Psoas muscle (tissue), 8 donors: ENCODE data around the gene HEMGN. TPM values are rescaled to one million over a fixed set of nuclear protein-coding genes. Genes with fewer than 3 reads are reported as not detected.

Source experiments
- ATAC-seq, 4 donors: fragments of 200-7000 bp; cut with Tn5 transposase; one replicate each; pipeline ENCODE4 v1.9.1; 2020; ENCODE audit warnings: moderate library complexity in 3 of 4, mild to moderate bottlenecking in 2 of 4
- DNase-seq, 2 donors: peaks; one replicate each; pipeline ENCODE4 v3.0.0-alpha.2; 2020
- H3K27ac ChIP-seq: fragments of 200-600 bp; one replicate; pipeline ENCODE4 v1.8.0; 2022
- H3K27me3 ChIP-seq, 3 donors: fragments of 200-600 bp in 1 of 3; one replicate each; pipeline versions ENCODE4 v1.6.1 to v1.8.0; 2013 to 2022; ENCODE audit warnings: low read length in 2 of 3, mild to moderate bottlenecking in 2 of 3, moderate library complexity in 1 of 3; ENCODE audit not compliant: insufficient read depth in 3 of 3
- H3K36me3 ChIP-seq, 2 donors: fragments of 200-600 bp in 1 of 2; one replicate each; pipeline versions ENCODE4 v1.6.1 to v1.8.0; 2013 to 2022; ENCODE audit warnings: low read depth in 1 of 2, mild to moderate bottlenecking in 1 of 2, moderate library complexity in 1 of 2; ENCODE audit not compliant: insufficient read depth in 1 of 2
- H3K4me1 ChIP-seq: fragments of 200-600 bp; one replicate; pipeline ENCODE4 v1.8.0; 2022
- H3K4me3 ChIP-seq: fragments of 200-600 bp; one replicate; pipeline ENCODE4 v1.8.0; 2022; ENCODE audit warnings: mild to moderate bottlenecking
- H3K9me3 ChIP-seq: fragments of 200-600 bp; one replicate; pipeline ENCODE4 v1.8.0; 2022
- WGBS, 3 donors: extraction: QIAGEN DNeasy Blood & Tissue Kit; methylation state at CpG; one replicate each; pipeline versions ENCODE4 v1.1.6 to v1.1.7; 2013; 5-methylcytosine and 5-hydroxymethylcytosine counted together
- intact Hi-C, 2 donors: fragments of 100-400 bp; cut with DNase I; formaldehyde crosslinking; loops; one replicate each; pipeline versions ENCODE4 v1.11.0 to v1.14.2; 2022
- polyA plus RNA-seq, 3 donors: library from polyadenylated mRNA; stranded (reverse); fragments of 200-250 nt; gene quantifications; one replicate each; pipeline ENCODE4 v1.2.3, GENCODE V29; 2013
- total RNA-seq, 4 donors: library from RNA; stranded (reverse); fragmentation: NEBNext Ultra II Directional in 2 of 4; extraction: Animal tissue kit (Norgen Biotek cat#: 25700) in 2 of 4; gene quantifications; one replicate each; pipeline versions ENCODE4 v1.2.1 to v1.2.4, GENCODE V29; 2021 to 2023
- TF ChIP-seq, protein P1 (sequence below): fragments of 200-600 bp; IDR thresholded peaks from one replicate; pipeline ENCODE4 v1.8.0; 2022; ENCODE audit warnings: antibody characterized with exemption
- donor health status: healthy with polysubstance abuse.
- donor health status: DM: no; HTN: no; CAD: no; lungs with moderate emphysema.
- donor health status: Bipolar disorder and iron deficiency.
- donor health status: healthy.
- donor health status: DM: yes; HTN: yes; CAD: no.
- donor health status: DM: no; HTN: no; CAD: no.
- donor health status: DM: no; HTN: no; CAD: no.
- donor health status: DM: yes; HTN: yes; CAD: no.

Gene HEMGN
- total and polyA plus RNA-seq, 7 donors, result 0.71 TPM; not detected in 6

GRCh38 chr9:97911970-97912369 is 26.0 kb downstream of the HEMGN start:
- 95 to 97% (median 95%) methylated on average over 1 of the region's 1 CpG for WGBS, 3 donors
- Histone ChIP-seq H3K27ac (no peak overlapping the region), H3K4me3 (no peak overlapping the region), H3K27me3 (no peaks in the 10 kb centered on the region), H3K36me3 (peaks cover 22 to 88% of the 10 kb centered on the region in 2 donors), H3K9me3 (no peaks in the 10 kb centered on the region), H3K4me1 (peaks cover 2% of the 10 kb centered on the region)
- no peak for ATAC-seq
- DNase-seq, result no peak
- TF ChIP-seq, protein P1, sequence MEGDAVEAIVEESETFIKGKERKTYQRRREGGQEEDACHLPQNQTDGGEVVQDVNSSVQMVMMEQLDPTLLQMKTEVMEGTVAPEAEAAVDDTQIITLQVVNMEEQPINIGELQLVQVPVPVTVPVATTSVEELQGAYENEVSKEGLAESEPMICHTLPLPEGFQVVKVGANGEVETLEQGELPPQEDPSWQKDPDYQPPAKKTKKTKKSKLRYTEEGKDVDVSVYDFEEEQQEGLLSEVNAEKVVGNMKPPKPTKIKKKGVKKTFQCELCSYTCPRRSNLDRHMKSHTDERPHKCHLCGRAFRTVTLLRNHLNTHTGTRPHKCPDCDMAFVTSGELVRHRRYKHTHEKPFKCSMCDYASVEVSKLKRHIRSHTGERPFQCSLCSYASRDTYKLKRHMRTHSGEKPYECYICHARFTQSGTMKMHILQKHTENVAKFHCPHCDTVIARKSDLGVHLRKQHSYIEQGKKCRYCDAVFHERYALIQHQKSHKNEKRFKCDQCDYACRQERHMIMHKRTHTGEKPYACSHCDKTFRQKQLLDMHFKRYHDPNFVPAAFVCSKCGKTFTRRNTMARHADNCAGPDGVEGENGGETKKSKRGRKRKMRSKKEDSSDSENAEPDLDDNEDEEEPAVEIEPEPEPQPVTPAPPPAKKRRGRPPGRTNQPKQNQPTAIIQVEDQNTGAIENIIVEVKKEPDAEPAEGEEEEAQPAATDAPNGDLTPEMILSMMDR, result no peak
- intact Hi-C loops, result loop anchor here in 1 of 2 donors (10.0 kb wide), 1 partner anchor 497 kb away; the partner anchor contains the start of gene TDRD7

DNA sequence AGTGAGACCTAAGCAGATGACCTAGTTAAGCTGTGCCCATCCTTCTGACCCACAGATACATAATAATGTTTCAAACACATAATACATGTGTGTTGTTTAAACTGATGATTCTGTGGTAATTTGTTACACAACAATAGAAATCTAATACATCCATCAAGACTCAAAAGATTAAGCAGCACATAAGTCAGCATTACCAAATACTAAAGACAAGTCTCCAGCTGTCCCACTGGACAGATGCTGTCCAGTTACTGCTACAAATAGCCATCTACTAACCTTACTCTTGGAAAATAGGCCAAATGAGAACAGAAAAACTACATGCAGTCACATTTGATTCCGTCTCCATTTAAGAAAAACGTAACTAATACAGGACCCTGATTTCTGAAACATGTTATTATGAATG is 26.4 kb downstream of the HEMGN start:
- peak in 3 of 4 donors; percentile 50 to 71 (median 57) for ATAC-seq
- Histone ChIP-seq H3K36me3 (peaks cover 22 to 88% of the 10 kb centered on the region in 2 donors), H3K27ac (no peak overlapping the region)

GRCh38 chr9:97910357-97910756 is 27.6 kb downstream of the HEMGN start:
- H3K4me1 ChIP-seq, result peaks cover 9% of the 10 kb centered on the region
- no peak overlapping the region for H3K27ac ChIP-seq
- TF ChIP-seq, protein P1, result no peak
- H3K4me3 ChIP-seq, result no peak overlapping the region
- ATAC-seq (no peak), DNase-seq (no peak)
- H3K36me3 ChIP-seq, result peaks cover 15 to 80% of the 10 kb centered on the region in 2 donors
- intact Hi-C loops, result loop anchor here in 1 of 2 donors (10.0 kb wide), 1 partner anchor 496 kb away; the partner anchor contains the start of gene TDRD7
- H3K9me3 ChIP-seq, result no peaks in the 10 kb centered on the region
- no peaks in the 10 kb centered on the region for H3K27me3 ChIP-seq
- 89 to 95% (median 94%) methylated on average over 6 of the region's 6 CpGs for WGBS, 3 donors

More for the DNA sequence above, 26.4 kb downstream of the HEMGN start:
- DNase-seq, result no peak
- 91 to 92% (median 92%) methylated on average over 2 of the region's 2 CpGs for WGBS, 3 donors
- Histone ChIP-seq H3K4me3 (no peak overlapping the region), H3K27me3 (no peaks in the 10 kb centered on the region), H3K9me3 (no peaks in the 10 kb centered on the region), H3K4me1 (peaks cover 2% of the 10 kb centered on the region)
- intact Hi-C loops, result loop anchor here in 1 of 2 donors (10.0 kb wide), 1 partner anchor 497 kb away; the partner anchor contains the start of gene TDRD7
- TF ChIP-seq, protein P1, result no peak

DNA sequence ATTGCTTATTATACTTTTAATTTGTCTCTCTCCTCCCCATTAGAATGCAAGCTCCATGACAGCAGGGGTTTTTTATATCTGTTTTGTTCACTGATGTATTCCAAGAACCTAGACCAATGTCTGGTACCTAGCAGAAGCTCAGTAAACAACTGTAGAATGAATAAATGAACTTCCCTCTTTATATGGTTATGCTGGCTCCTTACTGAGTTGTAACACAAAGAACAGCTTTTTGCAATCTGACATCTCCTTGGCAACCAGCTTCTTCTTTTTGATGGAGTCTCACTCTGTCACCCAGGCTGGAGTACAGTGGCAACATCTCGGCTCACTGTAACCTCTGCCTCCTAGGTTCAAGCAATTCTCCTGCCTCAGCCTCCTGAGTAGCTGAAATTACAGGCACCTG is 29.3 kb downstream of the HEMGN start:
- Histone ChIP-seq H3K36me3 (peaks cover 13 to 75% of the 10 kb centered on the region in 2 donors), H3K27ac (no peak overlapping the region), H3K27me3 (no peaks in the 10 kb centered on the region), H3K4me1 (peaks cover 9% of the 10 kb centered on the region), H3K9me3 (no peaks in the 10 kb centered on the region), H3K4me3 (no peak overlapping the region)
- WGBS, 3 donors, result 80 to 85% (median 83%) methylated on average over 1 of the region's 1 CpG
- DNase-seq, result no peak
- TF ChIP-seq, protein P1, result no peak
- ATAC-seq, result no peak
- intact Hi-C loops, result loop anchor here in 1 of 2 donors (10.0 kb wide), 1 partner anchor 444 kb away; no protein-coding TSS in a partner anchor

DNA sequence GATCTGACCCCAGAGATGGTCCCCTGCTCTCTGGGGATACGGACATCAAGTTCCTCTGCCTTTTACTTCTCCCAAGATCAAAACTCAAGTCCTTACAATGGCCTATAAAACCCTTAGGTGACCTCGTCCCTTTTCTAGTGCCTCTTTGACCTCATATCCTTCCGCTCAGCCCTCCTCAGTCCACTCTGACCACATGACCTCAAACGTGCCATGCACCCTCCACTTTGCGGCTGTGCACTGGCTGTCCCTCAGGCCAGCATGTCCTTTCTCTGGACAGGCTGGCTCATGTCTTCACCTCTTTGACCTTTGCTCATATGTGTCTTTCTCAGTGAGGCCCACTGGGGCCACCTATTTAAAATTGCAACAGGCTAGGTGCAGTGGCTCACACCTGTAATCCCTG is 30.3 kb downstream of the HEMGN start:
- Histone ChIP-seq H3K27me3 (no peaks in the 10 kb centered on the region), H3K27ac (no peak overlapping the region), H3K4me1 (peaks cover 9% of the 10 kb centered on the region), H3K9me3 (no peaks in the 10 kb centered on the region), H3K4me3 (no peak overlapping the region), H3K36me3 (peaks cover 13 to 67% of the 10 kb centered on the region in 2 donors)
- ATAC-seq (no peak), DNase-seq (no peak)
- intact Hi-C loops, result loop anchor here in 1 of 2 donors (10.0 kb wide), 1 partner anchor 443 kb away; no protein-coding TSS in a partner anchor
- TF ChIP-seq, protein P1, result no peak
- 84 to 85% (median 84%) methylated on average over 5 of the region's 5 CpGs for WGBS, 3 donors
